GM19452 (cell line): Measurements from ENCODE around the gene IL17REL.
"Not testable (repeated sequence)": the region's sequence is repeated elsewhere in the genome, so short reads cannot be mapped to it uniquely, and the experiment has no call there.

Experiments
- ATAC-seq: cut with Tn5 transposase; IDR thresholded peaks from one replicate; pipeline ENCODE4 v1.9.1; 2021; ENCODE audit not compliant: unreplicated experiment

IL17REL gene

DNA sequence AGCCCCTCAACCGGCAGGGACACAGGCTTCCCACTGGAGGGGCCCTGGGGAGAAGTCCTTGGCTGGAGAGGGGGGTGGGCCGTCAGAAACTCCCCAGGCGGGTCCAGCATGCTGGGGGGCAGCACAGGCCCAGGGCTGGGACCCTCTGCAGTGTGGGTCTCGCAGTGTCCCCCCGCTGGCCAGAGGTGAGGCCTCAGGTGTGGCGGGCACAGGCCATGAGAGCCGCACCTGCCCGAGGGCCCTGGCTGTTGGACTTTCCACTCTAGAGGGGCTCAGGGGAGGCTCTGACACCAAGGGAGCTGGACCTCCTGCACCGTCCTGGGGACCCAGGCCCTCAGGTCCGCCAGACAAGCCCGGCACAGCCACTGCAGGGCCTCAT, 62.7 kb downstream of the IL17REL start:
- no peak for ATAC-seq

DNA sequence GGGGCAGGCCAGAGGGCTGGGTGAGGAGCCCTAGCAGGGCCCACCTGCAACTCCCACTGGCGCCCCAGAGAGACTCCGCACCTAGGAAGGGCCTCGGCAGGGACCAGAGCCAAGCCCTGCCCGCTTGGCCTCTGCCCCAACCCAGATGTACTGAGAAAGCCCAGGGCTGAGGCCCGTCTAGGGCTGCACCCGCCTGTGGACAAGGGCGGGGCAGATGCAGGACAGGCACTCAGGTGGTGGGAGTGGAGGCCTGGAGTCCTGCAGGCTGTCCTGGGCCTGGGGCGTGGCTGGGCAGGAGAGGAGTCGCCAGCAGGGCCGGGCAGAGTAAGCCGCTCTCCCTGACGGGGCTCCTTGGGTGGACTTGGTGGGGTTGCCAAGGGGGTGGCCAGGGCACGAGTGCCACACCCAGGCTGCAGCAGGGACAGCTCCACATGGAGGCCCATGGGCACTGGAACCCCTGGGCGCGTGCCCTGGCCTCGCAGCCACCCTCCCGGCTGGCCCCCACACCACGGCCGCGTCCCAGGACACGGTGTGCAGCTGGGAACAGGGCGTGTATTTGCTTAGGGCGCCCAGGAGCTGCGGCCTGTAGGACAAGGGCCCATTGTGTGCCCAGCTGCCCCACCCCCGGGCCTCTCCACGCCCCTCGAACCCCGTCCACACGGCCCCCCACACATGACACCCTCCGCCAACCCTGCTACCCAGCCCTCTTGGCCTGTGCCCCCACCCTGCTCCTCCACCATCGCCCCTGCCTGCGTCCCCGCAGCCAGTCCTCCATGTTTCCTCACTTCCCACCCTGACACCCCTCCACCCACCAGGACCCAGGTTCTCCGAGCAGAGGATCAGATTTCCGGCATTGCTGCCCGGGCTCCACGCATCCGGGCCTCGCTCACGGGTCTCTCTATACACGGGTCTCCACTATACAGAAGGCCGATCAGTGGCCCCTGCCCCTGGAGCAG, 63.3 kb downstream of the IL17REL start:
- ATAC-seq: no peak

DNA sequence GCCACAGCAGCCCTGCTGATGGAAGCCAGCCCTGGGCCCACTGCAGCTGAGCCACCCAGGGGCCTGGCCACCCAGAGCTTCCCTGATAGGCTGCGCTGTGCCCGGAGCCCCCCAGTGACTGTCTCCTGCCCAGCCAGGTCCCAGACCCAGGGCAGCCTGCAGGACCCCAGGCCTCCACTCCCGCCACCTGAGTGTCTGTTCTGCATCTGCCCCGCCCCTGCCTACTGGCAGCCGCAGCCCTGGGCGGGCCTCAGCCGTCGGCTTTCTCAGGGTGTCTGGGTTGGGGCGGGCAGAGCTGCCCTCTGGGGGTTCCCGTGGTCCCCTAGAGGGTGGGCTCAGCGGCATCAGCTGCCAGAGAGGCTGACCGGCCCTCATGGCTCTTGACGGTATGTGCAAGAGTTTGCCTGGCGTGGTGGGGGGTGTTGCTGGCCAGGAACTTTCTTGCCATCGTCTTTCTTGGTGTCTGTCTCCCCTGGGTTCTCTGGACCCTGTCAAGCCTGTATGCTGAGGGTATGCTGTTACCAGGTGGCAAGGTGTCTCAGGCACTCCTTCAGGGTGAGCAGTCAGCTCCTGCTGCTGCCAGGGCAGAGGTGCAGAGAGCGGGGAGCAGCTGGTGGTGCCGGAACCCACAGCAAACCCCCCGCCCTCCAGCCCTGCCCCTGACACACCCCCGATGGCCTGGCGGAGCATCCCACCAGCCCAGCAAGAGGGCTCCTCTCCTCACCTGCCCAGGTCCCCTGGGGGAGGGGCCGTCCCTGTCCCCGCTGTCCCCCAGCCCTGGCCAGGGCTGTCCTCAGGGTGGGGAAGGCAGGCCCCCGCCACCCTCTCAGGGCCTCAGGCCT, 64.2 kb downstream of the IL17REL start:
- ATAC-seq: no peak

DNA sequence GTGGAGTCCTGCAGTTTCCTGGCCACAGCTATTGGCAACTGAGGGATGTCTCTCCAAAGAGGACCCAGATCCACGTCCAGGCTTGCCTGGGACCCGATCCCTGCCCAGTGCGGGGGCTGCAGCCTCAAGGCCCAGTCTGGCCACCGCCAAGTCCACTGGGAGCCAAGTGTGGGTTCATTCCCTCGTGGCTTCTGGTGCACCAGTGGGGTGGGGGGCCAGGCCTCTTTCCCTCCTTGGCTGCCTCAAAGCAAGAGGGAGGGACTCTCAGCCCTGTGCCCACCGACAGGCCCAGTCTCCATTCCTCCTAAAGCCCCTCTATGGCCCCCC, 65.3 kb downstream of the IL17REL start:
- ATAC-seq: no peak

DNA sequence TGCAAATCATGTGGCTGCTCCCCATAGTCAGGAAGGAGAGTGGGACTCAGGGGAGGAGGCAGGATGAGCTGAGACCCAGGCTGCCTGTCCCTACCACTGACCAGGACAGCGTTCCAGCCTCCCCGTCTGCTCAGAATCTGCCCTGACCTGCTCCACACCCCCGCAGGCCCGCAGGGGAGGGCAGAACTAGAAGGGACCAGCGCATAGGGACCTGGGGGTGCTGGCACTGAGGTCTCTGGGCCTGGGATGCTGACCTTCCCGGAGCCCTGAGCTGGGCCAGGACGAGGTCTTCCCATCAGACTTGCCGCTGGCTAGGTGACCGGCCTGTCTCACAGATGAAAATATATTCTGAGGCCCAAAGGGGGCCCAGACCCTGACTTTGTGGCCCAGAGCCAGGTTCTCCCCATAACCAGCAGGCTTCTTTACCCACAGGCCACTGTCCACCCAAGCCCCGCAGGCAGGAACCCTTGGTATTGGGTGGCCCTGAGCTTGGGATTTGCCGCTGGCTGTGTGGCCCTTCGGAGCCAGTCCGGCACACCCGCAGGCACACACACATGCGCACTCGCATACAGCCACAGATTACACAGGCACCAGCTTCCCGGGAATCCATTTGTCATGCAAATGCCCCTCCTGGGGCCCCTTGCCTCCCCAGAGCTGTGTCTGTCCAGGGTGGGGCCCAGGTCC, 65.8 kb downstream of the IL17REL start:
- ATAC-seq: no peak

DNA sequence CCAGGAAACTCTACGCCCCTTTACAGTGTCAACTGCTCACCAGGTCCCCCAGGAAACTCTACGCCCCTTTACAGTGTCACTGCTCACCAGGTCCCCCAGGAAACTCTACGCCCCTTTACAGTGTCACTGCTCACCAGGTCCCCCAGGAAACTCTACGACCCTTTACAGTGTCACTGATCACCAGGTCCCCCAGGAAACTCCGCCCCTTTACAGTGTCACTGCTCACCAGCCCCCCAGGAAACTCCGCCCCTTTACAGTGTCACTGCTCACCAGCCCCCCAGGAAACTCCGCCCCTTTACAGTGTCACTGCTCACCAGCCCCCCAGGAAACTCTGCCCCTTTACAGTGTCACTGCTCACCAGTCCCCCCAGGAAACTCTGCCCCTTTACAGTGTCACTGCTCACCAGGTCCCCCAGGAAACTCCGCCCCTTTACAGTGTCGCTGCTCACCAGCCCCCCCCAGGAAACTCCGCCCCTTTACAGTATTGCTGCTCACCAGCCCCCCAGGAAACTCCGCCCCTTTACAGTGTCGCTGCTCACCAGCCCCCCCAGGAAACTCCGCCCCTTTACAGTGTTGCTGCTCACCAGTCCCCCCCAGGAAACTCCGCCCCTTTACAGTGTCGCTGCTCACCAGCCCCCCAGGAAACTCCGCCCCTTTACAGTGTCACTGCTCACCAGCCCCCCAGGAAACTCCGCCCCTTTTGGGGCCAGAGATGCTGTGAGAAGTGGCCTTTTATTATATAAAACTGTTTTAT, 67.3 kb downstream of the IL17REL start:
- not testable (repeated sequence) for ATAC-seq
